HepG2 (cell line): ENCODE results near the gene MSI2. TPM values are rescaled to one million over a fixed set of nuclear protein-coding genes. Genes with fewer than 3 reads are reported as not detected.
A peak's percentile ranks its signal among the peaks of the same experiment; 100 is the strongest.

Experiments
- AHDC1 ChIP-seq: sonication (generic); formaldehyde crosslinking; IDR thresholded peaks from 2 replicates; pipeline ENCODE4 v1.5.1; 2020; ENCODE audit warnings: mild to moderate bottlenecking, missing genetic modification reagents, borderline replicate concordance
- ARNT2 ChIP-seq: sonication (generic); formaldehyde crosslinking; IDR thresholded peaks from 2 replicates; pipeline ENCODE4 v1.8.0; 2022; ENCODE audit warnings: mild to moderate bottlenecking, low read depth, missing genetic modification reagents, moderate library complexity
- HNRNPLL ChIP-seq: fragments of 200-400 bp; formaldehyde crosslinking; IDR thresholded peaks from 2 replicates; pipeline ENCODE4 v1.6.1; 2017; ENCODE audit warnings: mild to moderate bottlenecking, low read depth, low read length; ENCODE audit not compliant: poor library complexity, severe bottlenecking
- JUND ChIP-seq: sonication (generic); formaldehyde crosslinking; IDR thresholded peaks from 2 replicates; pipeline ENCODE4 v1.8.0; 2022; ENCODE audit warnings: mild to moderate bottlenecking, missing genetic modification reagents
- LRRFIP1 ChIP-seq: sonication (generic); formaldehyde crosslinking; conservative IDR thresholded peaks from 2 replicates; pipeline ENCODE4 v1.4.0; 2020; ENCODE audit warnings: missing genetic modification reagents
- NFATC3 ChIP-seq: sonication (generic); formaldehyde crosslinking; IDR thresholded peaks from 2 replicates; pipeline ENCODE4 v1.5.1; 2020; ENCODE audit warnings: mild to moderate bottlenecking, missing genetic modification reagents
- PLRG1 ChIP-seq: fragments of 450-650 bp; conservative IDR thresholded peaks from 2 replicates; pipeline ENCODE4 v1.6.1; 2016
- TRAFD1 ChIP-seq: sonication (generic); formaldehyde crosslinking; IDR thresholded peaks from 2 replicates; pipeline ENCODE4 v1.5.1; 2020; ENCODE audit warnings: missing genetic modification reagents, mild to moderate bottlenecking, borderline replicate concordance
- ZNF367 ChIP-seq: sonication (generic); formaldehyde crosslinking; IDR thresholded peaks from 2 replicates; pipeline ENCODE4 v1.4.0; 2020; ENCODE audit warnings: missing genetic modification reagents, borderline replicate concordance
- polyA plus RNA-seq, 8 experiments: library from polyadenylated mRNA; depleted of rRNA in 3 of 8; stranded (reverse) in 7 of 8; unstranded in 1 of 8; fragments of >200 nt; fragmentation: Illumina TruSeq in 4 of 8; extraction: Trizol in 4 of 8; gene quantifications; 2 replicates each; pipeline versions ENCODE4 v1.2.1 to v1.2.3, GENCODE V29; 2011 to 2016; ENCODE audit warnings: low read depth in 4 of 8, missing spikeins in 1 of 8, mixed read lengths in 1 of 8; ENCODE audit not compliant: insufficient read depth in 1 of 8
- total RNA-seq, 5 experiments: library from RNA; depleted of rRNA; stranded (reverse); fragments of >200 nt; fragmentation: Illumina TruSeq; extraction: Trizol; gene quantifications; 2 replicates each; pipeline ENCODE4 v1.2.3, GENCODE V29; 2016; ENCODE audit warnings: low read depth in 1 of 5
- TF ChIP-seq, protein P1 (sequence below): sonication (generic); formaldehyde crosslinking; IDR thresholded peaks from 2 replicates; pipeline ENCODE4 v1.4.0; 2020; ENCODE audit warnings: missing genetic modification reagents, borderline replicate concordance

MSI2 gene
- total and polyA plus RNA-seq, 2 of the 13 experiments (the other 11 are each of a cell fraction or from before 2014, with no cell fraction given) = 77.5 to 78.4 TPM

DNA sequence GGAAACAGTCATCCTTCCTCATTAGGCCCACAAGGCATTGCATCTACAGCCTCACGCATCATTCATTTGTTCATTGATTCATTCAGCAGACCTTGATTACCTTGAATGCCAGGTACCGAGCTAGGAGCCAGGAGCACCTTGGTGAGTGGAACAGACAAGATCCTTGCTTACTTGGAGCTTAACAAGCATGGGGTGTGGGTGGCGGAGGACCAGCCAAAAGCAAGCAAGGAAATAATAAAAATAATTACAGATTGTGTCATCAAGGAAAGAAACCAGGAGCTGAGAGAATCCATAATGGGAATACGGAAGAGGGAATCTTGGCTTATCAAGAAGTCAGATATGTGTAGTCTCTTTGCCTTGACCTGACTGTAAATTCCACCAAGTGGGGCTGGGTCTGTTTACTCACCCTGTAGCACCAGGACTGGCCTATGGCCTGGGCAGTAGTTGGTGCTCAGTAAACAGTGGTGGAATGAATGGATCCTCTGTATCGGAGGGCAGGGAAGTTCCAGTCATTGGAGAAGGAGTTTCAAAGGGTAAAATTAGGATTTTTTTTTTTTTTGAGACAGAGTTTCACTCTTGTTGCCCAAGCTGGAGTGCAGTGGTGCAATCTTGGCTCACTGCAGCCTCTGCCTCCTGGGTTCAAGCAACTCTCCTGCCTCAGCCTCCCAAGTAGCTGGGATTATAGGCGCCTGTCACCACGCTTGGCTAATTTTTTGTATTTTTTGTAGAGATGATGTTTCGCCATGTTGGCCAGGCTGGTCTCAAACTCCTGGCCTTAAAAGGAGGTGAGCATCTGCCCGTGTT lies 157.7 kb downstream of the MSI2 start (continued):
- TF ChIP-seq TRAFD1 (CRISPR knock-in tag) (no peak), ARNT2 (CRISPR knock-in tag) (no peak; the same call in 1 of the 2 replicates), LRRFIP1 (no peak), PLRG1 (no peak), ZNF367 (no peak), HNRNPLL (no peak), NFATC3 (CRISPR knock-in tag) (no peak; the same call in 1 of the 2 replicates), AHDC1 (CRISPR knock-in tag) (peak; percentile 98), JUND (CRISPR knock-in tag) (no peak)
- TF ChIP-seq, protein P1, sequence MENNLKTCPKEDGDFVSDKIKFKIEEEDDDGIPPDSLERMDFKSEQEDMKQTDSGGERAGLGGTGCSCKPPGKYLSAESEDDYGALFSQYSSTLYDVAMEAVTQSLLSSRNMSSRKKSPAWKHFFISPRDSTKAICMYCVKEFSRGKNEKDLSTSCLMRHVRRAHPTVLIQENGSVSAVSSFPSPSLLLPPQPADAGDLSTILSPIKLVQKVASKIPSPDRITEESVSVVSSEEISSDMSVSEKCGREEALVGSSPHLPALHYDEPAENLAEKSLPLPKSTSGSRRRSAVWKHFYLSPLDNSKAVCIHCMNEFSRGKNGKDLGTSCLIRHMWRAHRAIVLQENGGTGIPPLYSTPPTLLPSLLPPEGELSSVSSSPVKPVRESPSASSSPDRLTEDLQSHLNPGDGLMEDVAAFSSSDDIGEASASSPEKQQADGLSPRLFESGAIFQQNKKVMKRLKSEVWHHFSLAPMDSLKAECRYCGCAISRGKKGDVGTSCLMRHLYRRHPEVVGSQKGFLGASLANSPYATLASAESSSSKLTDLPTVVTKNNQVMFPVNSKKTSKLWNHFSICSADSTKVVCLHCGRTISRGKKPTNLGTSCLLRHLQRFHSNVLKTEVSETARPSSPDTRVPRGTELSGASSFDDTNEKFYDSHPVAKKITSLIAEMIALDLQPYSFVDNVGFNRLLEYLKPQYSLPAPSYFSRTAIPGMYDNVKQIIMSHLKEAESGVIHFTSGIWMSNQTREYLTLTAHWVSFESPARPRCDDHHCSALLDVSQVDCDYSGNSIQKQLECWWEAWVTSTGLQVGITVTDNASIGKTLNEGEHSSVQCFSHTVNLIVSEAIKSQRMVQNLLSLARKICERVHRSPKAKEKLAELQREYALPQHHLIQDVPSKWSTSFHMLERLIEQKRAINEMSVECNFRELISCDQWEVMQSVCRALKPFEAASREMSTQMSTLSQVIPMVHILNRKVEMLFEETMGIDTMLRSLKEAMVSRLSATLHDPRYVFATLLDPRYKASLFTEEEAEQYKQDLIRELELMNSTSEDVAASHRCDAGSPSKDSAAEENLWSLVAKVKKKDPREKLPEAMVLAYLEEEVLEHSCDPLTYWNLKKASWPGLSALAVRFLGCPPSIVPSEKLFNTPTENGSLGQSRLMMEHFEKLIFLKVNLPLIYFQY (CRISPR knock-in tag) = peak; percentile 69; the same call in 1 of the 2 replicates
